Neural crest cell (in vitro differentiated cells): ENCODE results near the gene ZNF22. TPM values are rescaled to one million over a fixed set of nuclear protein-coding genes. Genes with fewer than 3 reads are reported as not detected.

Source experiments
- DNase-seq: peaks from one replicate; pipeline ENCODE4 v3.0.0; 2021; ENCODE audit warnings: low read depth, mixed read lengths, low spot score
- H3K27ac Mint-ChIP-seq: one replicate; pipeline ENCODE4 v1.8.0; 2021; ENCODE audit warnings: mild to moderate bottlenecking, mixed read lengths; ENCODE audit not compliant: unreplicated experiment
- H3K27me3 Mint-ChIP-seq: 2 replicates; pipeline ENCODE4 v1.8.0; 2021; ENCODE audit warnings: low read depth, mild to moderate bottlenecking, mixed read lengths
- H3K36me3 Mint-ChIP-seq: 2 replicates; pipeline ENCODE4 v1.8.0; 2021; ENCODE audit warnings: low read depth, mild to moderate bottlenecking, mixed read lengths
- H3K4me1 Mint-ChIP-seq: 2 replicates; pipeline ENCODE4 v1.8.0; 2021; ENCODE audit warnings: mixed read lengths
- H3K4me3 Mint-ChIP-seq: one replicate; pipeline ENCODE4 v1.8.0; 2021; ENCODE audit warnings: mild to moderate bottlenecking, mixed read lengths
- H3K9me3 Mint-ChIP-seq: 2 replicates; pipeline ENCODE4 v1.8.0; 2021; ENCODE audit warnings: mixed read lengths
- total RNA-seq: library from RNA; stranded (reverse); gene quantifications from 2 replicates; pipeline ENCODE4 v1.2.1, GENCODE V29; 2021
- TF ChIP-seq, protein P1 (sequence below): fragments of 200-600 bp; sonication (generic); conservative IDR thresholded peaks from 2 replicates; pipeline ENCODE4 v1.5.0; 2021; ENCODE audit warnings: antibody characterized with exemption, mild to moderate bottlenecking

ZNF22 gene
- total RNA-seq, 1 donor from 2014 or later: 51.0 TPM

DNA sequence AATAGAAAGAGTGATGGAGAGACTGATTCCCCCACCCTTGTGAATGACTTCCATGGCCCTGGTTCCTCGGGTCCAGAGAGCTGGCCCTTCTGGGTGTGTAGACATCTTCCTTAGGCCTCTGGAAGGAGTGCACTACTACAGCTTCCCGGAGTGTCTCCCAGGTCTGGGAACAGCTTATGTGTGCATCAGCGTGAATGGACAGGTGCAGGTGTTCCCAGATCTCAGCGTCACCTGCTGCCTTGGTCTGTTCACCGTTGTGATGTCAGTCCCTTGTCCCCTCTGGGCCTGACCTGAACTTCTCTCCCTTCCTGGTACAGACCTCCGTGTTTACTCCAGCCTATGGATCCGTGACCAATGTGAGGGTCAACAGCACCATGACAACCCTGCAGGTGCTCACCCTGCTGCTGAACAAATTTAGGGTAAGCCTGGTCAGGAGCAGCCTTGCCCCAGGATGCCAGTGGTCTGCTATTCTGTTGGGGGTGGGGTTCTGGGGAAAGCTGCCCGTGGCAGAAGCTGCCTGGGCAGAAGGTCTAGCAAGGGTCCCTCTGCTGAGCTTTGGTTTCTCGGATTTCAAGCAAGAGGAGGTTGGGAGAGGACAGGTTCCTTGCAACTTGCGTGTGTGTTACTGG lies 11.7 kb upstream of the ZNF22 start:
- Mint-ChIP-seq H3K27me3 (no peaks in the 10 kb centered on the region), H3K27ac (no peak overlapping the region), H3K4me1 (peaks cover 26% of the 10 kb centered on the region), H3K36me3 (peaks cover 3% of the 10 kb centered on the region), H3K4me3 (no peak overlapping the region), H3K9me3 (no peaks in the 10 kb centered on the region)
- no peak for DNase-seq
- TF ChIP-seq, protein P1, sequence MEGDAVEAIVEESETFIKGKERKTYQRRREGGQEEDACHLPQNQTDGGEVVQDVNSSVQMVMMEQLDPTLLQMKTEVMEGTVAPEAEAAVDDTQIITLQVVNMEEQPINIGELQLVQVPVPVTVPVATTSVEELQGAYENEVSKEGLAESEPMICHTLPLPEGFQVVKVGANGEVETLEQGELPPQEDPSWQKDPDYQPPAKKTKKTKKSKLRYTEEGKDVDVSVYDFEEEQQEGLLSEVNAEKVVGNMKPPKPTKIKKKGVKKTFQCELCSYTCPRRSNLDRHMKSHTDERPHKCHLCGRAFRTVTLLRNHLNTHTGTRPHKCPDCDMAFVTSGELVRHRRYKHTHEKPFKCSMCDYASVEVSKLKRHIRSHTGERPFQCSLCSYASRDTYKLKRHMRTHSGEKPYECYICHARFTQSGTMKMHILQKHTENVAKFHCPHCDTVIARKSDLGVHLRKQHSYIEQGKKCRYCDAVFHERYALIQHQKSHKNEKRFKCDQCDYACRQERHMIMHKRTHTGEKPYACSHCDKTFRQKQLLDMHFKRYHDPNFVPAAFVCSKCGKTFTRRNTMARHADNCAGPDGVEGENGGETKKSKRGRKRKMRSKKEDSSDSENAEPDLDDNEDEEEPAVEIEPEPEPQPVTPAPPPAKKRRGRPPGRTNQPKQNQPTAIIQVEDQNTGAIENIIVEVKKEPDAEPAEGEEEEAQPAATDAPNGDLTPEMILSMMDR: no peak

DNA sequence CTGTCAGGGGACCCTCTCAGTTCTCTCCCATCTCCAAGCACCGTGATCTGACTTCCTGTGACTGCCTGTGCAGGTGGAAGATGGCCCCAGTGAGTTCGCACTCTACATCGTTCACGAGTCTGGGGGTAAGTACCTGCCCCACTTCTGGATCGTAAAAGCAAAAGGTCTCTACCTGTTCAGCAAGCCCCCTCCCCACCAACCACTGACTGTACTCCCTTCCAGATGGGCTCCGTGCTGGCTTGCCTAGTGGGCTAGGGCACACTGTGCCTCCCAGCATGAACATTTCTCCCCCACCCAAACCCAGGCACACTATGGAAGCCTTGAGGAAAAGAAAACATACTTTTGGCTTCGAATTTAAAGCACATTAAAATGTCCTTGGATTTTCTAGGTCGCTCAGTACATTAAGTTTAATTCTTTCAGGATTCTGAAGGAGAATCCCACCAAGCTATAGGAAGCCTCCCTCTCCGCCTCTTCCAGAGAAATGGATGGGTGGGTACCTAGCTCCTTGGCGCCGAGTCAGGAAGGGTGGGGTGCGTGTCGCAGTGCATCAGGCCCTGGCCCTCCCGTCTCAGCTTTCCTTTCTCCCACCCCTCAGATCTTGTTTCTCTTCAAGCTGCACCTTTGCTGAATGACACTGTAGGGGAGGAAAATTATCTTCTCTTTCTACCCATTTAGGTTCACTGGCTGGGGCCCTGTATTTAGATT lies 11.0 kb upstream of the ZNF22 start:
- Mint-ChIP-seq H3K4me1 (peaks cover 26% of the 10 kb centered on the region), H3K36me3 (peaks cover 3% of the 10 kb centered on the region), H3K9me3 (no peaks in the 10 kb centered on the region), H3K27ac (no peak overlapping the region), H3K4me3 (no peak overlapping the region), H3K27me3 (no peaks in the 10 kb centered on the region)
- DNase-seq: no peak
- TF ChIP-seq, protein P1: no peak

DNA sequence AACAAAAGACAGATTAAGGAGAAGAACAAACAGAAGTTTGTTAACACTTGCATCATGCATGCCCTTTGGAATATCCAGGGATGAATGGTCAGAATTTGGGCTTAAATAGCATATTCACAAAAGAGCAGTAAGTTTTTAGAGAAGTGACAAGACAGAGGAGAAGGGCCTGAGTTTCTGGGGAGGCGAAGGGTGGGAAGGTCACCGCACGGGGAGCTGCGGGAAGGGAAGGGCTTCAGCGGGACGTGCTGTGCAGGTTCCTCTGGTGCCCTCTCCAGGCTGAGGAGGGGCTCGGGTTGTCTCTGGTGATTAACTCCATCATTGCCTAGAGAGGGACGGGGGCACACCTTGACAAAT lies 10.4 kb upstream of the ZNF22 start:
- Mint-ChIP-seq H3K9me3 (no peaks in the 10 kb centered on the region), H3K27ac (no peak overlapping the region), H3K4me3 (no peak overlapping the region), H3K36me3 (peaks cover 3% of the 10 kb centered on the region), H3K4me1 (peaks cover 26% of the 10 kb centered on the region), H3K27me3 (no peaks in the 10 kb centered on the region)
- DNase-seq: no peak
- TF ChIP-seq, protein P1: peak; percentile 57

GRCh38 chr10:44990965-44991364 lies 9.8 kb upstream of the ZNF22 start:
- H3K36me3 Mint-ChIP-seq: peaks cover 3% of the 10 kb centered on the region
- DNase-seq: no peak
- TF ChIP-seq, protein P1: no peak
- peaks cover 29% of the 10 kb centered on the region for H3K4me1 Mint-ChIP-seq
- H3K27ac Mint-ChIP-seq: no peak overlapping the region
- H3K4me3 Mint-ChIP-seq: no peak overlapping the region
- no peaks in the 10 kb centered on the region for H3K27me3 Mint-ChIP-seq
- no peaks in the 10 kb centered on the region for H3K9me3 Mint-ChIP-seq

DNA sequence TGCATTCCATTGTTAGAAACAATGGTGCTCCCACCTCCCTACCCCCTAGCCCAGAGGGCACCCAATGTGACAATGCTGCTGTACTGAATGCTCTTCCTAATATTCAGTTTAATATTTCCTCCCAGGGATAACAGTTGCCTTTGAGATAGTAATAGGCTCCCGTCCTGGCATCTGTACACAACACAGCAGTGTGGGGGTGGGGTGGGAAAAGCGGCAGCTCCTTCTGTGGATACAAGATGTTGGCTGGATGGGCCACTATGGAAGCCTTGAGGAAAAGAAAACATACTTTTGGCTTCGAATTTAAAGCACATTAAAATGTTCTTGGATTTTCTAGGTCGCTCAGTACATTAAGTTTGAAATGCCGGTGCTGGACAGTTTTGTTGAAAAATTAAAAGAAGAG lies 9.2 kb upstream of the ZNF22 start:
- Mint-ChIP-seq H3K27ac (no peak overlapping the region), H3K27me3 (no peaks in the 10 kb centered on the region), H3K9me3 (no peaks in the 10 kb centered on the region), H3K4me3 (no peak overlapping the region), H3K36me3 (peaks cover 3% of the 10 kb centered on the region), H3K4me1 (peaks cover 23% of the 10 kb centered on the region)
- TF ChIP-seq, protein P1: no peak
- DNase-seq: no peak
